ENCODE measurements around the gene CPA2. TPM values are rescaled to one million over a fixed set of nuclear protein-coding genes. Genes with fewer than 3 reads are reported as not detected.

CPA2 gene
- total RNA-seq, 1 experiment from 2014 or later: 0.90 TPM

DNA sequence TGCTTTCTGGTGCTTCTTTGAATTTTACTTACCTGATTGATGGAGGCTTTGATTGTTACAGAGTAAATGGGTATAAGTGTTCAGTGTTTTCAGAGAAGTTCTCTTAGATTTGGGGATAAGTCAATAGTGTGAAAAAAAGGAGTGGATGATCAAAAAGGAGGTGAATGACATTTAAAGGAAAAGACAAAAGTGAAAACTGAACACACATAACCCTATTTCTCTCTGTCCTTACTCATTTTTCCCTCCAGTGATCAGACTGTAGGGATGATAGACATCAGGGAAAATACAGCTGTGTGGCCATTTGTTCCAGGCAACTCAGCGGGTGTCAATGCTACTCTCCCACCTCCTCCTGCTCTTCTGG, 278 bp downstream of the CPA2 start:
- H3K36me3 Mint-ChIP-seq: 0 out of 2 replicates have a peak, but pooled peaks cover 2% of the 10 kb centered on the region
- peaks cover 46% of the 10 kb centered on the region for H3K4me1 Mint-ChIP-seq
- DNase-seq (ENCODE audit: low spot score) (no peak), ATAC-seq (no peak)
- POLR2A ChIA-PET: no interaction called here
- TF ChIP-seq, protein P1, sequence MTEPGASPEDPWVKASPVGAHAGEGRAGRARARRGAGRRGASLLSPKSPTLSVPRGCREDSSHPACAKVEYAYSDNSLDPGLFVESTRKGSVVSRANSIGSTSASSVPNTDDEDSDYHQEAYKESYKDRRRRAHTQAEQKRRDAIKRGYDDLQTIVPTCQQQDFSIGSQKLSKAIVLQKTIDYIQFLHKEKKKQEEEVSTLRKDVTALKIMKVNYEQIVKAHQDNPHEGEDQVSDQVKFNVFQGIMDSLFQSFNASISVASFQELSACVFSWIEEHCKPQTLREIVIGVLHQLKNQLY (CRISPR knock-in tag; IDR thresholded peaks at IDR 0.05): no peak
- TF ChIP-seq MYBL2 (CRISPR knock-in tag; IDR thresholded peaks at IDR 0.05) (no peak), ZNF396 (CRISPR knock-in tag; IDR thresholded peaks at IDR 0.05; ENCODE audit: borderline replicate concordance) (no peak), JUN (CRISPR knock-in tag; IDR thresholded peaks at IDR 0.05) (no peak), NR2C2 (CRISPR knock-in tag; IDR thresholded peaks at IDR 0.05) (no peak), SMAD4 (CRISPR knock-in tag; IDR thresholded peaks at IDR 0.05) (no peak), ZBTB21 (CRISPR knock-in tag; IDR thresholded peaks at IDR 0.05; ENCODE audit: borderline replicate concordance) (no peak), NFATC4 (CRISPR knock-in tag; IDR thresholded peaks at IDR 0.05) (no peak), ZNF416 (CRISPR knock-in tag; IDR thresholded peaks at IDR 0.05) (no peak), ZNF121 (CRISPR knock-in tag; IDR thresholded peaks at IDR 0.05) (no peak), ZNF219 (CRISPR knock-in tag; IDR thresholded peaks at IDR 0.05; ENCODE audit: borderline replicate concordance) (no peak), GABPB1 (CRISPR knock-in tag; IDR thresholded peaks at IDR 0.05) (no peak), TP53 (CRISPR knock-in tag; IDR thresholded peaks at IDR 0.05) (no peak), GRHL2 (CRISPR knock-in tag; IDR thresholded peaks at IDR 0.05; ENCODE audit: insufficient replicate concordance, severe bottlenecking) (no peak)
- TF ChIP-seq, protein P2, sequence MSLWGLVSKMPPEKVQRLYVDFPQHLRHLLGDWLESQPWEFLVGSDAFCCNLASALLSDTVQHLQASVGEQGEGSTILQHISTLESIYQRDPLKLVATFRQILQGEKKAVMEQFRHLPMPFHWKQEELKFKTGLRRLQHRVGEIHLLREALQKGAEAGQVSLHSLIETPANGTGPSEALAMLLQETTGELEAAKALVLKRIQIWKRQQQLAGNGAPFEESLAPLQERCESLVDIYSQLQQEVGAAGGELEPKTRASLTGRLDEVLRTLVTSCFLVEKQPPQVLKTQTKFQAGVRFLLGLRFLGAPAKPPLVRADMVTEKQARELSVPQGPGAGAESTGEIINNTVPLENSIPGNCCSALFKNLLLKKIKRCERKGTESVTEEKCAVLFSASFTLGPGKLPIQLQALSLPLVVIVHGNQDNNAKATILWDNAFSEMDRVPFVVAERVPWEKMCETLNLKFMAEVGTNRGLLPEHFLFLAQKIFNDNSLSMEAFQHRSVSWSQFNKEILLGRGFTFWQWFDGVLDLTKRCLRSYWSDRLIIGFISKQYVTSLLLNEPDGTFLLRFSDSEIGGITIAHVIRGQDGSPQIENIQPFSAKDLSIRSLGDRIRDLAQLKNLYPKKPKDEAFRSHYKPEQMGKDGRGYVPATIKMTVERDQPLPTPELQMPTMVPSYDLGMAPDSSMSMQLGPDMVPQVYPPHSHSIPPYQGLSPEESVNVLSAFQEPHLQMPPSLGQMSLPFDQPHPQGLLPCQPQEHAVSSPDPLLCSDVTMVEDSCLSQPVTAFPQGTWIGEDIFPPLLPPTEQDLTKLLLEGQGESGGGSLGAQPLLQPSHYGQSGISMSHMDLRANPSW (CRISPR knock-in tag; conservative IDR thresholded peaks at IDR 0.05; ENCODE audit: low read depth): no peak
- TF ChIP-seq, protein P3, sequence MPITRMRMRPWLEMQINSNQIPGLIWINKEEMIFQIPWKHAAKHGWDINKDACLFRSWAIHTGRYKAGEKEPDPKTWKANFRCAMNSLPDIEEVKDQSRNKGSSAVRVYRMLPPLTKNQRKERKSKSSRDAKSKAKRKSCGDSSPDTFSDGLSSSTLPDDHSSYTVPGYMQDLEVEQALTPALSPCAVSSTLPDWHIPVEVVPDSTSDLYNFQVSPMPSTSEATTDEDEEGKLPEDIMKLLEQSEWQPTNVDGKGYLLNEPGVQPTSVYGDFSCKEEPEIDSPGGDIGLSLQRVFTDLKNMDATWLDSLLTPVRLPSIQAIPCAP (CRISPR knock-in tag; IDR thresholded peaks at IDR 0.05): no peak
- TF ChIP-seq, protein P4, sequence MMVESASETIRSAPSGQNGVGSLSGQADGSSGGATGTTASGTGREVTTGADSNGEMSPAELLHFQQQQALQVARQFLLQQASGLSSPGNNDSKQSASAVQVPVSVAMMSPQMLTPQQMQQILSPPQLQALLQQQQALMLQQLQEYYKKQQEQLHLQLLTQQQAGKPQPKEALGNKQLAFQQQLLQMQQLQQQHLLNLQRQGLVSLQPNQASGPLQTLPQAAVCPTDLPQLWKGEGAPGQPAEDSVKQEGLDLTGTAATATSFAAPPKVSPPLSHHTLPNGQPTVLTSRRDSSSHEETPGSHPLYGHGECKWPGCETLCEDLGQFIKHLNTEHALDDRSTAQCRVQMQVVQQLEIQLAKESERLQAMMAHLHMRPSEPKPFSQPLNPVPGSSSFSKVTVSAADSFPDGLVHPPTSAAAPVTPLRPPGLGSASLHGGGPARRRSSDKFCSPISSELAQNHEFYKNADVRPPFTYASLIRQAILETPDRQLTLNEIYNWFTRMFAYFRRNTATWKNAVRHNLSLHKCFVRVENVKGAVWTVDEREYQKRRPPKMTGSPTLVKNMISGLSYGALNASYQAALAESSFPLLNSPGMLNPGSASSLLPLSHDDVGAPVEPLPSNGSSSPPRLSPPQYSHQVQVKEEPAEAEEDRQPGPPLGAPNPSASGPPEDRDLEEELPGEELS (CRISPR knock-in tag; IDR thresholded peaks at IDR 0.05): no peak
- TF ChIP-seq, protein P5, sequence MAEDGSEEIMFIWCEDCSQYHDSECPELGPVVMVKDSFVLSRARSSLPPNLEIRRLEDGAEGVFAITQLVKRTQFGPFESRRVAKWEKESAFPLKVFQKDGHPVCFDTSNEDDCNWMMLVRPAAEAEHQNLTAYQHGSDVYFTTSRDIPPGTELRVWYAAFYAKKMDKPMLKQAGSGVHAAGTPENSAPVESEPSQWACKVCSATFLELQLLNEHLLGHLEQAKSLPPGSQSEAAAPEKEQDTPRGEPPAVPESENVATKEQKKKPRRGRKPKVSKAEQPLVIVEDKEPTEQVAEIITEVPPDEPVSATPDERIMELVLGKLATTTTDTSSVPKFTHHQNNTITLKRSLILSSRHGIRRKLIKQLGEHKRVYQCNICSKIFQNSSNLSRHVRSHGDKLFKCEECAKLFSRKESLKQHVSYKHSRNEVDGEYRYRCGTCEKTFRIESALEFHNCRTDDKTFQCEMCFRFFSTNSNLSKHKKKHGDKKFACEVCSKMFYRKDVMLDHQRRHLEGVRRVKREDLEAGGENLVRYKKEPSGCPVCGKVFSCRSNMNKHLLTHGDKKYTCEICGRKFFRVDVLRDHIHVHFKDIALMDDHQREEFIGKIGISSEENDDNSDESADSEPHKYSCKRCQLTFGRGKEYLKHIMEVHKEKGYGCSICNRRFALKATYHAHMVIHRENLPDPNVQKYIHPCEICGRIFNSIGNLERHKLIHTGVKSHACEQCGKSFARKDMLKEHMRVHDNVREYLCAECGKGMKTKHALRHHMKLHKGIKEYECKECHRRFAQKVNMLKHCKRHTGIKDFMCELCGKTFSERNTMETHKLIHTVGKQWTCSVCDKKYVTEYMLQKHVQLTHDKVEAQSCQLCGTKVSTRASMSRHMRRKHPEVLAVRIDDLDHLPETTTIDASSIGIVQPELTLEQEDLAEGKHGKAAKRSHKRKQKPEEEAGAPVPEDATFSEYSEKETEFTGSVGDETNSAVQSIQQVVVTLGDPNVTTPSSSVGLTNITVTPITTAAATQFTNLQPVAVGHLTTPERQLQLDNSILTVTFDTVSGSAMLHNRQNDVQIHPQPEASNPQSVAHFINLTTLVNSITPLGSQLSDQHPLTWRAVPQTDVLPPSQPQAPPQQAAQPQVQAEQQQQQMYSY (CRISPR knock-in tag; IDR thresholded peaks at IDR 0.05): no peak
- TF ChIP-seq, protein P6, sequence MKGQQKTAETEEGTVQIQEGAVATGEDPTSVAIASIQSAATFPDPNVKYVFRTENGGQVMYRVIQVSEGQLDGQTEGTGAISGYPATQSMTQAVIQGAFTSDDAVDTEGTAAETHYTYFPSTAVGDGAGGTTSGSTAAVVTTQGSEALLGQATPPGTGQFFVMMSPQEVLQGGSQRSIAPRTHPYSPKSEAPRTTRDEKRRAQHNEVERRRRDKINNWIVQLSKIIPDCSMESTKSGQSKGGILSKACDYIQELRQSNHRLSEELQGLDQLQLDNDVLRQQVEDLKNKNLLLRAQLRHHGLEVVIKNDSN (CRISPR knock-in tag; IDR thresholded peaks at IDR 0.05): no peak
- TF ChIP-seq, protein P7, sequence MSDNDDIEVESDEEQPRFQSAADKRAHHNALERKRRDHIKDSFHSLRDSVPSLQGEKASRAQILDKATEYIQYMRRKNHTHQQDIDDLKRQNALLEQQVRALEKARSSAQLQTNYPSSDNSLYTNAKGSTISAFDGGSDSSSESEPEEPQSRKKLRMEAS (CRISPR knock-in tag; IDR thresholded peaks at IDR 0.05): no peak
- H3K27me3 Mint-ChIP-seq (ENCODE audit: low read depth): peaks cover 5% of the 10 kb centered on the region; the same call in 1 of the 2 replicates
- no peak overlapping the region for H3K4me3 Mint-ChIP-seq
- peaks cover 8% of the 10 kb centered on the region; the same call in 1 of the 2 replicates for H3K9me3 Mint-ChIP-seq
- H3K27ac Mint-ChIP-seq: no peak overlapping the region
- CTCF ChIA-PET: no interaction called here
